NCI-H2029 (cell line): ENCODE results near the gene LGALS9B.
"Not testable (repeated sequence)": the region's sequence is repeated elsewhere in the genome, so short reads cannot be mapped to it uniquely, and the experiment has no call there.

Experiments
- DNase-seq: peaks from one replicate; lab custom pipeline; 2025; lab: John Stamatoyannopoulos, UW

LGALS9B gene

DNA sequence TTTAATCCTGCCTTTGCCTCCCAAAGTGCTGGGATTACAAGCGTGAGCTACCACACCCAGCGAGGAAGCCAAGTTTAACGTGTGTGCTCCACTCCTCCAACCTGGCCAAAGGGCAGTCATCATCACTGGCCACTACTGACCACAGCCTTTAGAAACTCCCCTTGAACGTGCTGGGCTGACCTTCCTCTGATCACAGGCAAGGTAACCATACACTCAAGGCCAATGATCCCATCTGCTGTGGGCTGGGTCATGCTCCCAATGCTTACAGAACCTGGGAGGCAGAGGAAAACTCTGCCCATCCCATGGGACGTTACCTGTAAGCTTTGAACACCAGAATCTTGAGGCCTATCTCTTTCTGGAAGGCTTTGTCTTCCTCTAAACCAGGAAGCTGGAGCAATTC lies 51.9 kb downstream of the LGALS9B start:
- not testable (repeated sequence) for DNase-seq

GRCh38 chr17:20401306-20402022 lies 65.9 kb downstream of the LGALS9B start:
- not testable (repeated sequence) for DNase-seq

- not testable (repeated sequence) for DNase-seq
These were observed 66.6 kb downstream of the LGALS9B start for GRCh38 chr17:20400559-20401305.
